ENCODE data around the gene PAX5.

PAX5 gene

GRCh38 chr9:36987409-36987808 lies 46.7 kb downstream of the PAX5 start:
- DNase-seq (ENCODE audit: low read depth): no peak

GRCh38 chr9:36986468-36987408 lies 47.3 kb downstream of the PAX5 start:
- DNase-seq (ENCODE audit: low read depth): no peak

- no peak for DNase-seq (ENCODE audit: low read depth)
Observed at GRCh38 chr9:36985769-36986467, 48.1 kb downstream of the PAX5 start.

GRCh38 chr9:36985061-36985768 lies 48.9 kb downstream of the PAX5 start:
- DNase-seq (ENCODE audit: low read depth): no peak

GRCh38 chr9:36980148-36980974 lies 53.7 kb downstream of the PAX5 start:
- no peak for DNase-seq (ENCODE audit: low read depth)

- DNase-seq (ENCODE audit: low read depth): no peak
Observed at GRCh38 chr9:36976371-36977030, 57.6 kb downstream of the PAX5 start.

- no peak for DNase-seq (ENCODE audit: low read depth)
Observed at GRCh38 chr9:36974731-36975130, 59.3 kb downstream of the PAX5 start.

GRCh38 chr9:36971935-36972488 lies 62.1 kb downstream of the PAX5 start:
- DNase-seq (ENCODE audit: low read depth): no peak

GRCh38 chr9:36970007-36970888 lies 63.8 kb downstream of the PAX5 start:
- no peak for DNase-seq (ENCODE audit: low read depth)

- DNase-seq (ENCODE audit: low read depth): no peak
Observed at GRCh38 chr9:36969216-36969771, 64.8 kb downstream of the PAX5 start.

GRCh38 chr9:36968574-36969215 lies 65.4 kb downstream of the PAX5 start:
- DNase-seq (ENCODE audit: low read depth): no peak

- DNase-seq (ENCODE audit: low read depth): no peak
Observed at GRCh38 chr9:36967997-36968396, 66.1 kb downstream of the PAX5 start.

GRCh38 chr9:36966371-36967097 lies 67.5 kb downstream of the PAX5 start:
- no peak for DNase-seq (ENCODE audit: low read depth)

GRCh38 chr9:36964791-36965190 lies 69.3 kb downstream of the PAX5 start:
- no peak for DNase-seq (ENCODE audit: low read depth)

GRCh38 chr9:36963346-36963745 lies 70.7 kb downstream of the PAX5 start:
- DNase-seq (ENCODE audit: low read depth): no peak

GRCh38 chr9:36962691-36963090 lies 71.4 kb downstream of the PAX5 start:
- DNase-seq (ENCODE audit: low read depth): no peak

- no peak for DNase-seq (ENCODE audit: low read depth)
Observed at GRCh38 chr9:36961561-36962325, 72.3 kb downstream of the PAX5 start.

GRCh38 chr9:36961051-36961450 lies 73.0 kb downstream of the PAX5 start:
- no peak for DNase-seq (ENCODE audit: low read depth)
